ENCODE measurements around the gene RBM6.

GRCh38 chr3:49942651-49943050 lies 2.7 kb downstream of the RBM6 start:
- TF ChIP-seq, protein P1, sequence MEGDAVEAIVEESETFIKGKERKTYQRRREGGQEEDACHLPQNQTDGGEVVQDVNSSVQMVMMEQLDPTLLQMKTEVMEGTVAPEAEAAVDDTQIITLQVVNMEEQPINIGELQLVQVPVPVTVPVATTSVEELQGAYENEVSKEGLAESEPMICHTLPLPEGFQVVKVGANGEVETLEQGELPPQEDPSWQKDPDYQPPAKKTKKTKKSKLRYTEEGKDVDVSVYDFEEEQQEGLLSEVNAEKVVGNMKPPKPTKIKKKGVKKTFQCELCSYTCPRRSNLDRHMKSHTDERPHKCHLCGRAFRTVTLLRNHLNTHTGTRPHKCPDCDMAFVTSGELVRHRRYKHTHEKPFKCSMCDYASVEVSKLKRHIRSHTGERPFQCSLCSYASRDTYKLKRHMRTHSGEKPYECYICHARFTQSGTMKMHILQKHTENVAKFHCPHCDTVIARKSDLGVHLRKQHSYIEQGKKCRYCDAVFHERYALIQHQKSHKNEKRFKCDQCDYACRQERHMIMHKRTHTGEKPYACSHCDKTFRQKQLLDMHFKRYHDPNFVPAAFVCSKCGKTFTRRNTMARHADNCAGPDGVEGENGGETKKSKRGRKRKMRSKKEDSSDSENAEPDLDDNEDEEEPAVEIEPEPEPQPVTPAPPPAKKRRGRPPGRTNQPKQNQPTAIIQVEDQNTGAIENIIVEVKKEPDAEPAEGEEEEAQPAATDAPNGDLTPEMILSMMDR (IDR thresholded peaks at IDR 0.05) = no peak
- TF ChIP-seq ZNF232 (CRISPR knock-in tag; IDR thresholded peaks at IDR 0.05) (no peak), MAX (CRISPR knock-in tag; IDR thresholded peaks at IDR 0.05) (no peak), ZNF219 (CRISPR knock-in tag; IDR thresholded peaks at IDR 0.05; ENCODE audit: borderline replicate concordance) (no peak), CBFB (CRISPR knock-in tag; IDR thresholded peaks at IDR 0.05; ENCODE audit: low read depth) (no peak), FOXP1 (CRISPR knock-in tag; IDR thresholded peaks at IDR 0.05; ENCODE audit: borderline replicate concordance) (no peak), KAT7 (CRISPR knock-in tag; IDR thresholded peaks at IDR 0.05; ENCODE audit: borderline replicate concordance) (no peak), MXD4 (CRISPR knock-in tag; IDR thresholded peaks at IDR 0.05; ENCODE audit: borderline replicate concordance) (no peak), JUN (CRISPR knock-in tag; IDR thresholded peaks at IDR 0.05) (no peak), ZNF121 (CRISPR knock-in tag; IDR thresholded peaks at IDR 0.05) (no peak), TP53 (CRISPR knock-in tag; IDR thresholded peaks at IDR 0.05) (no peak)
- TF ChIP-seq, protein P2, sequence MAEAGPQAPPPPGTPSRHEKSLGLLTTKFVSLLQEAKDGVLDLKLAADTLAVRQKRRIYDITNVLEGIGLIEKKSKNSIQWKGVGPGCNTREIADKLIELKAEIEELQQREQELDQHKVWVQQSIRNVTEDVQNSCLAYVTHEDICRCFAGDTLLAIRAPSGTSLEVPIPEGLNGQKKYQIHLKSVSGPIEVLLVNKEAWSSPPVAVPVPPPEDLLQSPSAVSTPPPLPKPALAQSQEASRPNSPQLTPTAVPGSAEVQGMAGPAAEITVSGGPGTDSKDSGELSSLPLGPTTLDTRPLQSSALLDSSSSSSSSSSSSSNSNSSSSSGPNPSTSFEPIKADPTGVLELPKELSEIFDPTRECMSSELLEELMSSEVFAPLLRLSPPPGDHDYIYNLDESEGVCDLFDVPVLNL (CRISPR knock-in tag; IDR thresholded peaks at IDR 0.05; ENCODE audit: borderline replicate concordance, low read depth) = no peak
- TF ChIP-seq, protein P3, sequence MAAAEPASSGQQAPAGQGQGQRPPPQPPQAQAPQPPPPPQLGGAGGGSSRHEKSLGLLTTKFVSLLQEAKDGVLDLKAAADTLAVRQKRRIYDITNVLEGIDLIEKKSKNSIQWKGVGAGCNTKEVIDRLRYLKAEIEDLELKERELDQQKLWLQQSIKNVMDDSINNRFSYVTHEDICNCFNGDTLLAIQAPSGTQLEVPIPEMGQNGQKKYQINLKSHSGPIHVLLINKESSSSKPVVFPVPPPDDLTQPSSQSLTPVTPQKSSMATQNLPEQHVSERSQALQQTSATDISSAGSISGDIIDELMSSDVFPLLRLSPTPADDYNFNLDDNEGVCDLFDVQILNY (CRISPR knock-in tag; IDR thresholded peaks at IDR 0.05) = no peak
